GM21390 (cell line): ENCODE results near the gene ZNF121.

ENCODE experiments used
- ATAC-seq: cut with Tn5 transposase; IDR thresholded peaks from one replicate; pipeline ENCODE4 v1.9.1; 2021; ENCODE audit not compliant: unreplicated experiment

ZNF121 gene

GRCh38 chr19:9538183-9539058 is 45.9 kb downstream of the ZNF121 start, which contains the start of gene ZNF426:
Gene ZNF426, minus strand, starts transcription at chr19:9538645. Its CDS starts 2,413 bp downstream, at chr19:9536232.
- ATAC-seq, result peak; percentile 78

GRCh38 chr19:9535934-9536333 is 48.4 kb downstream of the ZNF121 start:
- no peak for ATAC-seq

DNA sequence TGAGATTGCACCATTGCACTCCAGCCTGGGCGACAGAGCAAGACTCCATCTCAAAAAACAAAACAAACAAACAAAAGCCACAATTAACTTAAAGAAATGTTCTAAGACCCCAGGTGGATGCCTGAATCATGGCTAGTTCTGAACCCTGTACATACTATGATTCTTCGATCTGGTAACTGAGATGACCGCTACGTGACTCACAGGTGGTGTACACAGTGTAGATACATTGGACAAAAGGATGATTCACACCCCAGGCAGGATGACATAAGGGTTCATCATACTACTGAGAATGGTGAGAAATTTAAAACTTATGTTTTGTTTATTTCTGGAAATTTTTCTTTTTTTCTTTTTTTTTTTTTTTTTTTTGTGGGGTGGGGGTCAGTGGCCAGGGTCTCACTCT is 52.4 kb downstream of the ZNF121 start:
- ATAC-seq, result no peak

- no peak for ATAC-seq
Observed at GRCh38 chr19:9528757-9529336, 55.5 kb downstream of the ZNF121 start.

DNA sequence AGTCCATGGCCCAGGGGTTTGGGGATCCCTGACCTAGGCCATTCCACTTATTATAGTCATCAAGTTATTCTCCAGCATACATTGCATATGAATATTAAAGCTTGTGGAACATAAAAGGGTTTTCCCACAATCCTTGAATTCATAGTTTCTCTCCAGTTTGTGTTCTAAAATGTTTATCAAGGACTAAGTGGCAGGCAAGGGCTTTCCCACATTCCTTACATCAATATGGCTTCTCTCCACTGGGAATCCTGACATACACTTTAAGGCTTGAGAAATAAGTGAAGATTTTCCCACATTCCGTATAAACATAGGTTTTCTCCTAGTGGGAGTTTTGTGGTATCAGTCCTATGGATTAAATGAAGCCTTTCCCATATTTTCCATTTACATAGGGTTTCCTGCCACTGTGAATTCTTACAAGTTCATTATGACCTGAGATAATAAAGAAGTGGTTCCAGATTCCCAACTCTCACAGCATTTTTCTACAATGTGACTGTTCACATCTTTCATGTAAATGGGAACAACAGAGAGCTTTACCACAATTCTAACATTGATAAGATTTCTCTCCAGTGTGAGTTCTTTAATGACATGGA is 60.3 kb downstream of the ZNF121 start:
- no peak for ATAC-seq
